GM12801 (cell line): ENCODE measurements around the gene TIMMDC1.

Source experiments
- CTCF ChIP-seq: IDR thresholded peaks from one replicate; pipeline ENCODE4 v1.5.1; 2011; ENCODE audit warnings: control low read depth; ENCODE audit not compliant: insufficient read length; ENCODE audit errors: extremely low read depth

Gene TIMMDC1

DNA sequence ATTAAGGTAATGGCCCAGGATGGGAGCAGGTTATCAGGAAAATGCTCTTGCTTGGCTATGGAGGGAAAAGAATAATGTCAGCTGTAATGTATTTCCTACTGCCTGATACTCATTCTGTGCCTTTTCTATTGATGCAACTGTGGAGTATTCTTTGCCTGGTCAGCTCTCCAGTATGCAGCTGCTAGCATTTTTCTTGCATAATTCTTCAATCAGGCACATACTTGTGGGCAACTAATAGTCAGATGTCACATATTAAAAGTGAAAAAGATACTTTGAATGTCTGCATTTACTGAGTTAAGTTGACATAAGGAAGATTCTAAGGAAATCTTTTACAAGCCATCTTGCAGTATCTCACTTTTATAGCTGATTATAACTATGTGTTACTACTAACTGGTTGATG is 31.5 kb downstream of the TIMMDC1 start:
- TF ChIP-seq CTCF = no peak

DNA sequence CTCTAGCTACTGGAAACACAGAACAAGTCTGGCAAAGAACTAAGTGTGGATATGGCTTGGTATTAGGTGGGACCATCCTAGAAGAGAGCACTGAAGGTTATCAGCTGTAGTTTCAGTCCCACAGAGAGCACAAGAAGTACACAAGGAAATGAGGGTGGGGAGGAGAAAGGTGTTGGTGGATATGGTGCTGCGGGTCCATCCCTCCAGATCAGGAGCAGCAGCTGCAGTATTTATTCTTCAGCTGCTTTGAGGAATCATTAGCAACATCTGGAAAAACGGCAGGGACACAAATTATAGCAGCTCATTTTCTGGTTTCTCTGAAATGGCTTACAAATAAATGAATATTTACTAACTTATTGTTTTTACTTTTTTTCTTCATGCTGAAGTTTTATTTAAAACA is 32.1 kb downstream of the TIMMDC1 start:
- no peak for TF ChIP-seq CTCF

DNA sequence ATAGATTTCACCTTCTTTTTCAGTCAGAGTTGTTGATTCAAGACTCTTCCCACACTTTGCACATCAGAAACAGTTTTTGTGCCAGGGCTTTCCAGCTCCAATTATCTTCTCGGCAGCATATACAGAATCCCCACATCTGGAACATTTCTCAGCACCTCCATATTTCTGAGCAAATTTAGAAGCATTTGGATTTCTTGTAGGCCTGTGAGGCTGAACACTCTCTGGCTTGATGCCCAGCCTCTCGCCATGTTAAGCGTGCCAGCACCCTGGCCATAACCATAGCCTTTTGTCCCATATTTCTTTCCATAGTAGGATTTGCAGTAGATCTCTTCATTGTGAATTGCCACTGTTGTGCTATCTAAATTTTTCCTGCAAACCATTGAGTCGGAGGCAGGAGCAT is 32.8 kb downstream of the TIMMDC1 start:
- TF ChIP-seq CTCF = no peak

GRCh38 chr3:119534296-119534695 is 35.9 kb downstream of the TIMMDC1 start:
- no peak for TF ChIP-seq CTCF

DNA sequence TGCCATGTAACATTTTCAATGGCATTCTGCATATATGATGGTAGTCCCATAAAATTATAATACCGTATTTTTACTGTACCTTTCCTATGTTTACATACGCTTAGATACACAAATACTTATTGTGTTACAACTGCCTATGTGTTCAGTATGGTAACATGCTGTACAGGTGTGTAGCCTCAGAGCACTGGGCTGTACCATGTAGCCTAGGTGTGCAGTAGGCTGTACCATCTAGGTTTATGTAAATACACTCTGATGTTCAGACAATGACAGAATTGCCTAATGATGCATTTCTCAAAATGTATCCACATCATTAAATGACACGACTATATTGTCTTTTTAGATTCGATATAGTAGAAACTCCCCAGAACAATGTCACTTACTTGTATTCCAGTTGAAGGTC is 38.4 kb downstream of the TIMMDC1 start:
- no peak for TF ChIP-seq CTCF

DNA sequence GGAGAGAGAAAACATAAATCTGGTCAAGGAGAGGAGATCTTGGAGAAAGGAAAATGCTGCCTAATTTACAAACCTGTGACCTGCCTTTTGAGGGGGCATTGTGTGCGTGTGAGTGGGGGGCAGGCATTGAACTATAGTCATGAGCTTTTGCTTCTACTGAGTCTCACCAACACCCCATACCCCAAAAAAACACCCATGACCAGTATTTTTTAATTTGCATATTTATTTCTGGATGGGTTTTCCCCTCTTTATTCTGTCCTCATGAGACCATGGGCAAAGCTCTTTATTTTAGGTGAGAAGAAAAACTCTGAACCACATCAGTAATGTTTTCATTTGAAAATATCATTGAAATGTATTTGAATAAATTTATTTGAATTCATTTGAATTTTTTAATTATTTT is 40.4 kb downstream of the TIMMDC1 start:
- TF ChIP-seq CTCF = no peak

DNA sequence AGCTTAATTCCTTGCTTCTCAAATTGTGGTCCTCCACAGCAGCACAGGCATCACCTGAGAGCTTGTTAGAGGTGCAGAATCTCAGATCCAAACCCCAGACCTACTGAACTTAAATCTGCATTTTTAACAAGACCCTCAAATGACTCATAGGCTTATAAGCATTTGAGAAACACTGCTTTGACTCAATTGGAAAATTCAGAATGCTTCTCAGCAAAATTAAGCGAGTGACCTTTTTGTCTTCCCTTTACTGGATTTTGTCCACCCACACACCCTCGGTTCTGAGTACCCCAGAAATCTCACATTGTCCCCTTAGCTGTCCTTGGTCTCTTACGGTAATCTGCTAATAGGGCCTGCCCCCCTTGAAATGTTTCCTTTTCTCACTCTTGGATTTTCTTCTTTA is 43.2 kb downstream of the TIMMDC1 start:
- TF ChIP-seq CTCF = no peak
